Stimulated activated CD8-positive, alpha-beta memory T cell treated with anti-CD3 and anti-CD28 coated beads, Interleukin-7, amount 100 ng/mL, for 24 hours (primary cell): Measurements from ENCODE around the gene RNF181.
"Not testable (repeated sequence)": the region's sequence is repeated elsewhere in the genome, so short reads cannot be mapped to it uniquely, and the experiment has no call there.

Experiments
- DNase-seq: peaks from one replicate; pipeline ENCODE4 v3.0.0-alpha.2; 2020; ENCODE audit warnings: low read depth

The RNF181 gene

GRCh38 chr2:85596486-85597143, 1.1 kb downstream of the RNF181 start:
- DNase-seq, result no peak

DNA sequence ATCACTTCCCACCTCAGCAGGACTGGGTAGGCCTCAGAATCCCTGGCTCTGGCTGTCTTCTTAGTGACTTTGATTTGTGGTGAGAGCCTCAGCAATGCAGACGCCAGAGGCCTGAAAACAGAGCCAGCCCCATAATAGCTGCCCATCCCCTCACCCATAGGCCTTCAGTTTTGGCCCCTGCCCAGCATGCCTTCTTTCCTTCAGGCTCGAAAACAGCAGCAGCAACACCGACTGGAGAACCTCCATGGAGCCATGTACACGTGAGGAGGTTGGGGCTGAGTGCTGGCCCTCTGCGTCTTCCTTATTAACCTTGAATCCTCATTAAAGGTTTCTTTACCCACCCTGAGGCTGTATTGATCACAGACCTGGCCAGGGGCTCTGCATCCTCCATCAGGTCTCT, 1.7 kb downstream of the RNF181 start:
- DNase-seq, result no peak

GRCh38 chr2:85598594-85599340, 3.2 kb downstream of the RNF181 start:
- DNase-seq, result no peak

- DNase-seq, result no peak
Observed at GRCh38 chr2:85599468-85600234, 4.1 kb downstream of the RNF181 start.

- no peak for DNase-seq
Observed at GRCh38 chr2:85600235-85600575, 4.7 kb downstream of the RNF181 start.

GRCh38 chr2:85600951-85601770, 5.6 kb downstream of the RNF181 start:
- no peak for DNase-seq

- no peak for DNase-seq
Observed at GRCh38 chr2:85601771-85602475, 6.4 kb downstream of the RNF181 start.

DNA sequence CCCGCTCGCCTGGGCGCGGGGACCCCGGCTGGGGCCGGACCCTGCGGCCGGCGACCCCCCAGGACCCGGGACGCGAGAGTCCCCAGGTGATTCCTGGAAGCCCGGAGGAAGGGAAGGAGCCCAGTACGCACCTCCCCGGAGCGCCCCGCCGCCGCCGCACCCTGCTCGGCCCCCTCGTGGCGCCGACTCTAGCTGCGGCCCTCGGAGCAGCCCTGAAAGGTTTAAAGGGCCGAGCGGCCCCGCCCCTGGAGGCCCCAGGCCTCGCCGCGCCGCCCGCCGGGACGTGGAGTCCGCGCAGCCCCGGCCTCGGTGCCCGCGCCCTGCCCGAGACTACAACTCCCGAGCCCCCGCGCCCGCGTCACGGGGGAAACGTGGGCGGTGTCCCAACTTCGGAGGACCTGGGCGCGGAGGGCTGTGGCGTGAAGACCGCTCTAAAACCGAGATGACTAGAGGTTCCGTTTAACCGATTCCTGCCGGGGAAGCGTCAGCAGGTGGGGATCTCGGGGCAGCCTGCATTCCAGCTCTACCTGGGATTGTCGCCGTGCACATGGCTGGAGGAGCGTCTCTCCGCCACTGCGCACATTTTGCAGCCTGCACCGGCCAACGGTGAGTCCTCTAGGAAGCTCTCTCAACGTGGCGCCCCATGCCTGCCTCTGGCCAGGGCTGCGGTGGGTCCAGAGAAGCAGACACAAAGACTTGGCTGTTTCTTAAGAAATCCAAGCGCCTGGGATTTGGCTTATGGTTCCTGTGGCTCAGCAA, 7.1 kb downstream of the RNF181 start, which contains the start of gene TMEM150A:
TSS of gene TMEM150A (minus strand) at position 223 of the 759 bp plus-strand sequence. CDS start 750 bp downstream, outside the sequence.
- DNase-seq, result peak; percentile 79

GRCh38 chr2:85604133-85604444, 8.5 kb downstream of the RNF181 start:
- DNase-seq, result not testable (repeated sequence)

DNA sequence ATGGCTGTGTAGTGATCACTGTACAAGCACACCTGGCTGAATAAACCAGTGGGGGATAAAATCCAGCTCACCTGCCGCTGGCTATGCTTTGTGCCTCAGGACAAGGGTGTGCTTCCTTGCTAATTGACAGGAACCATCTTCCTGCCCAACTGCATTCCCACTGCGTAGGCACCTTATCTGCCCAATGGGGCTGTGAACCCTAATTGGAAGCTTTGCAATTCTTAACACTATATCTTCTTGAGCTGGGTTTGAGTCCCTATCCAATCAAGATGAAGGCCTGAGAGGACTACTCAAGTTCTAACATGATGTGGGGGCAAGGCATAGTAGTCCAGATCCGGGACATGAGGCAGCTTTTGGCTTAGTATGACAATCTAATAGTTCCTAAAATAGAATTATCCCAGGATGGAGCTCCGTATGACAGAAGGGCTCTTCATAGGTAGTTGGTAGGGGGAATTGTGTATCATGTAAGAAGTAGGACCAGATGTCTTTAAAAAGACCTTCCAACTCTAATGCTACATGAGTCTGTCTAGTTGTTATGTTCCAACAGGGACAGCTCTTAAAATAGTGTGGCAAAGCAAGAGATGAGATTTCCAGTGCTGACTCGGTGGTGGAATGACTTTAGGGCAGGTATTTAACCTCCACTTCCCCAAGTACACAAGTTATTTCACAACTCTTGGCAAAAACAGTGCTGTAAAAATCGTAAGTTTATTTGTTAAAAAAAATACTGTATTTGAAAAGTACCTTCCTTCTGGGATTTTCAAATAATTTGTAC, 9.2 kb downstream of the RNF181 start:
- no peak for DNase-seq

DNA sequence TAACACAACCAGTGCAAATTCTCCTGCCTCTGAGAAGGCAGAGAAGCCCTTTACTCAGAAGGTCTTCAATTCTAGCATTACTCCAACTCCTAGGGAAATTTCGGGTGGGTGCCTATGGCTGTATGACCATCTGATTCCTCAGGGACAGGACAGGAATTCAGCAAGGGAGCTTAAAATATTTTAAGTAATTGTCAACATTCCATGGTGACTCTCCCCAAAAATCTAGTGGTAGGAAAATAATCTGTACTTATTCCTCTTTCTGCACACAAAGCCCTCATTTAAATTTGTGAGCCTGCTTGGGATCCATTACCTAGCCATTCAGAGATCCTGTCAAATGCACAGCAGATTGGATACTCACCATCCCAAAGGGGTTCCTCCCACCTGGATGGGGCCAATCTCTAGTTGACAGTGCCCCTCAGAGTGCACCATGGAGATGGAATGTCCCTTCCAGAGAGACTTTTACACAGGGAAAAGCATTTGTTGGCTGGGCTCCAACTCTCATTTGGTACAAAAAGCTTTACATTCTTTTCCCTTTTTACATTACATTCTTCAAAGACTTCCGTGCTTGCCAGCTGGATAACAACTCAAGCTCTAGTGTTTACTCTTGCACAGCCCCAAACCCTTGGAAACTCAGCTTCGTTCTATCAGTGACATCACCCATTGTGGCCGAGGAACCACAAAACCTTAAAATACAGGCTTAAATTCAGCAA, 10.0 kb downstream of the RNF181 start:
- no peak for DNase-seq

- no peak for DNase-seq
Observed at GRCh38 chr2:85606116-85606455, 10.5 kb downstream of the RNF181 start.

DNA sequence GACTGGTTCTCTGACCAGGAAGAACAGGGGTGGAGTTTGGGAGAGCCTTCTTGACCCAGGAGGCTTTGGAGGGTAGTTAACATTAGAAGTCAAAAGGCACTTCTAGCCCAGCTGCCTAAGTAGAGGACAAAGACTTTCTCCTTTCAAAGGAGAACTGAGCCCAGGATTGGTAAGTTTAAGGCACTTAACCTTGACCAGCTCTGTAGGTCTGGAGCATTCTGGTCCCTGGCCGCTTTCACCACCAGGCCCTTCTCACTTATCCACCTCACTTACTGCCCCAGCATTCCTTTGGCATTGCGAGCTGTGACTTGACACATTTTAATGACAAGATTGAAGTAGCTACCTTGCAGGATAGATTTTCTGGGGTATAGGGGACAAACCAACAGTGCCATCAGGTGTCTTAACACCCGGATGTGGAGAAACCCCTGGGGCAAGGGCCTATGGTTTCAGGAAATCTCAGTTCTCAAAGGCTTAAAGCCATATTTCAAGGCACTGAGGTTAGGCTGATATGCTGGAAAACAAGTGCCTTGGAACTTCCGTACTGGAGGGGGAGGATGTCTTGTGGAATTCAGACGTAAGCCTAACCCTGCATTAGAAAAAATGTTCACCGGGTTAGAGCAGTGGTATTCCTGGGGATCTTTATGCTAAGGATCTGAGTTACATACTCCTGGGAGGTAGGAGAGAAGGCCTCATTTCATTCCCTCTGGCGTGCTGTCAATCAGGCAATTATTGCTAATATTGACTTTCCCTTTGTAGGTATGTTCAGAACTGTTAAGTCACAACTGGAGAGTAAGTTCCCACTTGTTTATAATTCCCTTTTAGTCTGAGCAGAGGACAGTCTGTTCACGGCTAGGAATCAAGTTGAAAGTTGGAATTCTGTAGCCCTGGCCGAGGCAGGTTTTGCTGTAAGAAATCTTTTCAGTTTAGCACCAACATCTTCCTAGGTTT, 12.0 kb downstream of the RNF181 start:
- DNase-seq, result no peak

DNA sequence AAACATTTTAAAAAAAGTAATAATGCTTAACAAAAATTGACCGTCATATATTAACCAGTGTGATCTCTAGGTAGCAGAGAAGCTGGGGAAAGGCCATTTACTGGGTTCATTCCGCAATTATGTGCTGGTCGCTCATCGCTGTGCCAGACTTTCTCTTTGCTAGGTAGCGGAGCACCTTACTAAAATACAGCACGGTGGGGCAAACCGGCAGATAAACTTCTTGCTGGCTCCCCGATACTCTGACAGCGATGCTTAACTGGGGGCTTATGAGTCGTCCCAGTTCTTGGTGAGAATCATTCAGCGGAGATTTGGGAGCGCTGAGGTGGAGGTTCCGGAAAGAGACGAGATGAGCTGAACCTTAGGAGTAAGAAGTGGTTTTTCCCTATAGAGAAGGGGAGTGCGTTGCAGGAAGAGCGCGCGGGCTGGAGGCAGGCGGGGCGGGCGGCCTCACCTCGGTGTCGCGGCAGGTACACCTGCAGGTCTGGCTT, 15.7 kb downstream of the RNF181 start:
- no peak for DNase-seq

- peak; percentile 76 for DNase-seq
Observed at GRCh38 chr2:85611705-85612587, 16.4 kb downstream of the RNF181 start, which contains the start of gene C2orf68. Gene C2orf68, minus strand, starts transcription at chr2:85612066. Its CDS starts 82 bp downstream, at chr2:85611984.

DNA sequence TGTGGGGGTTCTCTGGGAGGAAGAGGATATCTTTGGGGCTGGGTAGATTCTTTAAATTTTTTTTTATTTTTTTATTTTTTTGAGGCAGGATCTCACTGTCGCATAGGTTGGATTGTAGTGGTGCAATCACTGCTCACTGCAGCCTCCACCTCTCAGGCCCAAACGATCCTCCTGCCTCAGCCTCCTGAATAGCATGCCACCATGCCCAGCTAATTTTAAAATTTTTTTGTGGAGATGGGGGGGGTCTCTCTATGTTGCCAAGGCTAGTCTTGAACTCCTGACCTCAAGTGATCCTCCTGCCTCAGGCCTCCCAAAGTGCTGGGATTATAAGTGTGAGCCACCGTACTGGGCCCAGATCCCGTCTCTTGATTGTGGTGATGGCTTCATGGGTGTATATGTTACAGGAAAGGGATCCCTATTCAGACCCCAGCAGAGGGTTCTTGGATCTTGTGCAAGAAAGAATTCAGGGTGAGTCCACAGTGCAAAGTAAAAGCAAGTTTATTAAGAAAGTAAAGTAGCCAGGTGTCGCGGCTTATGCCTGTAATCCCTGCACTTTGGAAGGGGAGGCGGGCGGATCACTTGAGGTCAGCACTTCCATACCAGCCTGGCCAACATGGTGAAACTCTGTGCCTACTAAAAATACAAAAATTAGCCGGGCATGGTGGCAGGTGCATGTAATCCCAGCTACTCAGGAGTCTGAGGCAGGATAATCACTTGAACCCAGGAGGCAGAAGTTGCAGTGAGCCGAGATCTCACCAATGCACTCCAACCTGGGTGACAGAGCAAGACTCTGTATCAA, 18.4 kb downstream of the RNF181 start:
- DNase-seq, result no peak
